Stimulated activated CD8-positive, alpha-beta memory T cell treated with anti-CD3 and anti-CD28 coated beads, Interleukin-15, amount 100 ng/mL, for 1 hour (primary cell): ENCODE measurements around the gene KRT72.

Experiments
- DNase-seq: peaks from one replicate; pipeline ENCODE4 v3.0.0-alpha.2; 2020; ENCODE audit warnings: low read depth

KRT72 gene

DNA sequence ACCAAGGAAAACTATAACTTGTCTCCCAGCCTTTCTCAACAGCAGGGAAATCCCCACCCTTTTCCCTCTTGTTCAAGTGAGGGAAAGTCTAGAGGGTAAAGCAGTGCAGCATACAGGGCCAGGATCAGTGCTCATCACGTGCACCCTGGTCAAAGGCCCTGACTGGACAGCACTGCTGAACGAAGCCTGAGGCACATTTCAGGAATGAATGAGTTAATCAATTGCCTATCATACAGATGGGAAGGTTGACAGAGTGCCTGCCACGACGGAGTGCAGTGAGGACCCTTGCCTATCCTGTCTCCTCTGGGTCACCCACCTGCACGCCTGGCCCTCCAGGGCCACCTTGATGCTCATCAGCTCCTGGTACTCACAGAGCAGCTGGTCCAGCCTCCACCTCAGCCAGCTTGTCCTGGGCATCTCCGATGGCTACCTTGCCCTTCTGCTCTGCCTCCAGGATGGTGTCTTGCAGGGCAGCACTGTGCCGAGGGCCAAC lies 28.8 kb upstream of the KRT72 start:
- no peak for DNase-seq

DNA sequence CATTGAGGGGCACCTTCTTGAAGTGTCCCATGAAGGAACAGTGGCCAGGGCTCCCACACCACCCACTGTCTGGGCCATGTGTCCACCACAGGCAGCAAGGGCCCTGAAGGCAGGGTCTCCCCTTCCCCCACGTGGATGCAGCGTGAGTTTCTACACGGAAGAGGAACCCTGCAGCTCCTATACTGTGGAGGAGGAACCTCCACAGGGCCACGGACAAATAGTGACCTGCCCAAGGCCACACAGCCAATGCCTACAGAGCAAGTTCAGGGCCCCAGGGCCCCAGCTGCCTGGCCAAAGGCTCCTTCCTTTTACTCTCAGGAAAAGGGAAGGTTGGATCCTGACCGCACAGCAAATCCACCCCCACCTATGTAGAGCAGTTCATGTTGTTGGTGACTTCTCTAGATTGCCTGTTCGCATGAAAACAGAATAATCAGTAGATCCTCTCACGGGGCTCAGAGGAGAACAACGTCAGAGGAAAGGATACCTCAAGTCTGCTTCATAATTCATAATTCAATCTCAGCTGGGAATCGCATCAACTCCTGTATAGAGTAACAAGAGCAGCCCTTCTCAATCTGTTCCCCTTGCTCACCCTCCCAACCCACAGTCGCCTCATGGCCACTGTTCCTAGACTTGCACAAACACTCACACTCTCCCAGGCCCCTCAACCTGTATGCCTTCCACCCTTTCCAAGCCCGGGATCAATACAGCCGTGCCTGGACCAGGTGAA lies 28.2 kb upstream of the KRT72 start:
- DNase-seq: no peak

DNA sequence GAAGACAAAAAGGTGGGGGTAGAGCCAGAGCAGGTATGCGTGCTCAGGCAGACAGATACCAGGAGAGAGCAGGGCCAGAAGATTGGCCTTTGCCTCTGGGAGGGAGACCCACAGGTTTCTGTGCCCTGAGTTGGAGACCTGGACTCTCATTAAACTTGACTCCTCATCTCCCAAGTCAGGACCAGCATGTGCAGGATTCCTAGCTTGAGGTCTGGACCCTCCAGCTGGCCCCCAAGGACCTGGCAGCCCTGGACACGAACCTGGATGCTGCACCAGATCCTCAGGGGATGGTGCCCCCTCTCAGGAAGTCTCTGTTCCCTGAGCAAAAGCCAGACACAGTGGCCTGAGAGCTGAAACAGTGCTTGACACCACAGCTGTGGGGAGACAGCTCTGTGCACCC lies 27.6 kb upstream of the KRT72 start:
- DNase-seq: no peak

DNA sequence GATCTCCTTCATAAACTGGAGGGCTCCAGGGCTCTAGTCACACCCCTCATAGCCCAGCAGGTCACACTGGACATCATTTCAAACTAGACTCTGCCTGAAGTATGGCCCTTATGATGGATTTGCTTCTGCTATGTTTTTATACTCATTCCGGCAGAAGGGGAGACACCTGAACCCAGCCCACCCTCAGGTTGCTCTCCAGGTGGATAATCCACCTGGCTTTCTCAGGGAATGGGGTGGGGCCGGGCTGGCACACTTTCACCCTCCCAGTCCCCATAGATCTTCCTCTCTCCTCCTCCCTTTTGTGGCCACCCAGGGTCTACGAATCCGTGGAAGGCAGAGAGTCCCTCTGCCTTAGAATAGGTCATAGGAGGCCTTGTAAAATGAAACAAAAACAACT lies 26.8 kb upstream of the KRT72 start:
- no peak for DNase-seq

DNA sequence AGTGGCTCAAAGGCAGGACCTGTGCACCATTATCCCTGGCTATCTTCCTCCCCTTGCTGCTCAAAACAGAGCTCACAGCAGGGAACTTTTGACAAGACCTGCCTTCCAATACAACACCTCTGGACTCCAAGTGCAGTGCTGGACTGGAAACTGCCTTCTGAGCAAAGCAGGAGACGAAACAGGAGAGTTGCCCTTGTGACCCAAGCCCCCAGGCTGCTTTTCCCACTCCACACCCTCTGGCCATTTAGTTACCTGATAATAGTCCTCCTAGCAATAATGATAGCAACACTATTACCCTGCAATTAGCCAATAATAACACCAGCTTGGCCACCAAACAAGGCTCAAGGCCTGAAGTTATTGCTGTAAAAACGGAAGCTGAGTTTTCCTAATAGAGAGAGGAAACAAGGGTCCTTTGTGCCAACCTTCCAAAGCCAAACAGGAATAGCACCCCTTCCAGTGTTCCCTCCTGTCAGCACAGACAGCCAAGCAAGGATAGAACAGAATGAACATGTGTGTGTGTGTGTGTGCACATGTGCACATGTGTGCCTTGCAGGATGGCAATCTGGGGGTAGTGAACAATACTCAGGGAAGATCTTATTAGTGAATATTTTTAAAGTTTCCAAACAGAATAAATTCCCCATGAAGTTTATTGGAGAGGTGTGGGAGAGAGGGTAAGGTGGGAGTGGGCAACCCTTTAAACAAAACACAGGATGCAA lies 26.3 kb upstream of the KRT72 start:
- no peak for DNase-seq

DNA sequence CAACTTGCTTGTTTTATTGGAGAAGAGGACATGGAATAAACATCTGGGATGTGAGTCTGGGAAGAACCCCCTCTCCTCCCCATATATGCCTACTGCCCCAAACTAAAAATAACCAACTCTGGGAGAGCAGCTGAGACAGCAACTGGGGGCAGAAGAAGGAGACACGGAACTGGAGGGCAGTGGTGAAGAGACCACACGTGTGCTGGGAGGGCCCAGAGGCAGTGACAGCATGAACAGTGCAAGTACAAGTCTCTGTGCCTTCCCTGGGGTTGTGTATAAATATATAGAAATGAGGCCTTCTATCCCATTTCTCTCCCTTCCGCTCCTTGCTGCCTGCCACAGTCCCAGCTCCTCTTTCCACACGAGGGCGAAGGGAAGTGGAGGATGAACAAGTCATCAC lies 21.1 kb upstream of the KRT72 start:
- no peak for DNase-seq

DNA sequence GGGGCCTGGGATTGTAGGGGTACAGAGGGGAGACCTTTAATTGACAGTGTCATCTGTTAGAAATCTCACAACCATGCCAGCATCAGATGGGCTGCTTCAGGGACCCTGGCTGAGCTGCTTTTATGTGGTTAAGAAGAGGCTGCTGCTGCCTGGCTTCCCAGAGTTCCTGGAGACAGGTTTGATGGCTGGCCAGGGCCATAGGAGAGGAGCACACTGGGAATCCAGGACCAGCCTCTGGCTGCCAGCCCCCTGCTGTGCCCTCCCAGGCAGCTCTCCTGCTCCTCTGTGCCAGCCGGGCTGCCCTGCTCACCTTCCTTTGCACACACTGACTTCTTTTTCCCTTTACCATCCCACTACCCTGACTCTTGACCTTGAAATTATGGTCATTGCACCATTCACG lies 17.6 kb upstream of the KRT72 start:
- DNase-seq: no peak

DNA sequence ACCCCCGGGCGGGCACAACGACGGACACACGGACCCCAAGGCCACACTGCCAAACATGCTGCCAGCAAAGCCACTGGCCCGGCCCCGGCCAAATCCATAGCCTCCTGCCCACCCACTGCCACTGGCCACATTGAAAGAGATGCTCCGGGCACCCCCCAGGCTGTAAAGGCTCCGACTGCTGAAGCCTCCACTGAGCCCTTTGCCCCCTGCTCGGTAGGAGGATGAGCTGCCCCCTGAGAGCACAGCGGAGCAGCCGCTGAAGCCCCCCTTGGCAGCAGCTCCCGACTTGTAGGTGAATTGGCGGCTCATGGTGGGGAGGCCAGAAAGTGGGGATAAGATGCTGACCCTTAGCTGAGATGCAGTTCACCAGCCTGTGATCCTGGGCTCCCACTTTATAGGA lies 17.0 kb upstream of the KRT72 start, which contains the start of gene KRT73:
Gene KRT73, minus strand, starts transcription at position 344 of the 400 bp plus-strand sequence. Its CDS starts 35 bp downstream, at position 309.
- no peak for DNase-seq

DNA sequence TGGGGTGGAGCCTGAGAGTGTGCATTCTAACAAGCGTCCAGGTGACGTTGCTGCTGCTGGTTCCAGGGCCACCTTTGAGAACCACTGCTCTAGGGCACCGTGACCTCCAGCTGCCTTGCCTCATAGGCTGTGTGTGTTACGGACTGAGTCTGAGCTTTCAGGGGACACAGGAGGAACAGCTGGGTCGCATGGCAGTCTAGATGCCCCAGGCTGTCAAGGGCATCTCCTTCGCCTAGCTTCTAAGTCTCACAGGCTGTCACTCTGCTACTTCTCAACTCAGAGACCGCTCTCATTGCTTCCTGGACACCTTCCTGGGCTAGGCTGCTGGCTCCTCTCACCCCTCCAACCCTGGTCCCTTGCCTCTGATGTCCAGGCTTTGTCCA lies 16.1 kb upstream of the KRT72 start:
- DNase-seq: no peak

DNA sequence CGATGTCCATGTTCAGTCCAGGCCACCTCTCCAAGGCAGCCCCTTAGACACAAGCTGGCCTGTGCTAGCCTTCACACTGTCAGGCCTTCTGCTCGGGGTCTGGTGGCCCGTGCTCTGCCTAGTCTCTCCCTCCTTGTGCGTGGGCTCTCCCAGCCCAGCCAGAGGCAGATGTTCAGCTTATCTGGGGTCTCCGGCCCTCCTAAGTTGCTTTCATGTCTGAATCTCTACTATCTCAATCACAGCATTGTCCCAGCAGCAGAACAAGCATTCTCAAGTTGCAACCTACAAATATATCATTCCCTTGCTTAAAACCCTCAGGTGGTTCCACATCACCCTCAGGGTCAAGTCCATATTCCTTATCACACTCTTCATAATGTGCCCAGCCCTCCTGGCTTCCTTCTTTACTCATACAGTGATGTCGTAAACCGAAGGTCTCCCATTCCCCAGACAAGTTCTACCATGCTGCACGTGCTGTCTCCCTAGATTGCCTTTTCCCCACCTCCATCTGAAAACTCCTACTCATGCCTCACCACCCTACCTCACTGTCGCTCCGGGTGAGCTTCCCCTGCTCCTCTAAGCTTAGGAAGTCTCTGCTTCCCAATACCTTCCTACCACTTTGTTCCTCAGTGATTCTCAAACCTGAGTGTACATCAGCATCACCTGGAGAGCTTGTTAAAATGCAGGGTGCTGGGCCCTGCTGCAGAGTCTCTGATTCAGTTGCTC lies 15.6 kb upstream of the KRT72 start:
- DNase-seq: no peak

DNA sequence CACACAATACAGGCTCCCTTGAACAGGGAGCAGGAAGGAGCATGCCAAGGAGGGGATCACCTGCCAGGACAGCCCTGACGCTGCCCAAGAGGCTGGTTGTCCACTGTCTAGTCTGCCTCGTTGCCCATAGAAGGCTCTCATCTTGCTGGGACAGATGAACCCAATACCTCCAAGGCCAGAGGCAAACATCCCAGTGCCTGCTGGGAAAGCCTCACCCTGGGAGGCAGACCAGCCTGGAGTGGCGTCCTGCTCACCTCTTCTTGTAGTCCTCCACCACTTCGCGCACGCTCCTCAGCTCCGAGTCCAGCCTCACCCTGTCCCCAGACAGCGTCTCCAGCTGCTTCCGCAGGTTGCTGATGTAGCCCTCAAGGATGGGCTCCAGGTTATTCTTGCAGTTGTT lies 14.6 kb upstream of the KRT72 start:
- no peak for DNase-seq

DNA sequence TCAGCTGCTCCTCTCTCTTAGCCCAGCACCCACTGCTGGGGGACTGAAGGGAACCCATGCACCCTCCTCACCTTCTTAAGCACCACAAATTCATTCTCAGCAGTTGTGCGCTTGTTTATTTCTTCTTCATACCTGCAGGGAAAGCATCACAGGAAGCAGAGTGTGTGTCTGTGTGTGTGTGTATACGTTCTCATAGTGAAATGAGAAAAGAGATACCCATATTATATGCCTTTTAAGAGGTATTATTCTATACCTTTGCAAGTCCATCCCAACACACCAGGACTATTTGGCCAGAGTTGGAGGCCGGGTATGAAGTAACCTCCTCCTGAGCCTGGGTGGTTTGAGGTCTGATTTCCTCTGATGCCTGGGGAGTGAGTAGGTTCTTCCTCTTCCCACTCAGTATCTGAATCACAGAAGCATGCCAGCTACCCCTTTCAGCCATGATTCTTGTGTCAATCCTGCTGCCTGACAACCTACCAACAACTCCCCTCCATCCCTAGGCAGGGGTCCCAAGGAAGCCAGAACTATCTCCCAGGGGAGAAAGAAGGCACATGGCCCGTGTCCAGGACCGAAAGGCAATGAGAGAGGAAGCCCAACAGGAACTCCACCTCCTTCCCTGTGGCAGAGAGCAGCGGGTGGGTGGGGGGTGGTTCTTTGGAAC lies 14.1 kb upstream of the KRT72 start:
- DNase-seq: no peak

DNA sequence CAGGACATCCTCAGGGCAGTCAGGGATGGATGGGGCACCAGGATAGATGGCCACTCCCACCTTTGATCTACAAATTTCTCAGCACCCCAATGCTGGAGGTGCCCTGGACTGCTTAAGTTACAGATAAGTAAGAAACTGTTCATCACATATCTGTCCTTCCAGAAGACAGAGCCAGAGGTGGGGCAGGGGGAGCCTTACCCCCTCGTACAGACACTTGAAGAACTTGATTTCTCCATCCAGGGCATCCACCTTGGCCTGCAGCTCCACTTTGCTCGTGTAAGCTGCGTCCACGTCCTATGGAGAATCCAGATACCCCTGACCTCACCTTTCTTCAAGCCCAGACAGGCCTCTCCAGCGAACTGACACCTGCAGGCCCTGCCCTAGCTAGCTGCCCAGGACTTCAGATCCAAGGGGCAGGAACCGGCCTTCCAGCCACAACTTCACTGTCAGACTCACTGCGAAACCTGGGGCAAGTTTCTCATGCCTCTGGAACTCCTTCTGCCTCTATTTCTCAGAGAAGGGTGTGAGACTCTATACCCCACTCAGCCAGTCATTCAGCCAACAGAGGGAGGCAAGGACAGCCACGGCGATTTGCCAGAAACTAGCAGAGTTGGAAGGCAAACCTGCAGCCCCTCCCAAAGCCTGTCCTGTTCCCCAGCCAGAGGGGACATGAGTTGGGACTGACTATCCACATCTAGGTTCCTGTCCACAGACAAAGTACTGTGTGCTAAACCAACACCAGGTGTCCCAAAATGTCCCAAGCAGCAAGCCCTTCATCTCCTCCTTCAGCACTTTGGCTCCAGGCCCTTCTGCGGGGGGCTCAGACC lies 13.3 kb upstream of the KRT72 start:
- DNase-seq: no peak

DNA sequence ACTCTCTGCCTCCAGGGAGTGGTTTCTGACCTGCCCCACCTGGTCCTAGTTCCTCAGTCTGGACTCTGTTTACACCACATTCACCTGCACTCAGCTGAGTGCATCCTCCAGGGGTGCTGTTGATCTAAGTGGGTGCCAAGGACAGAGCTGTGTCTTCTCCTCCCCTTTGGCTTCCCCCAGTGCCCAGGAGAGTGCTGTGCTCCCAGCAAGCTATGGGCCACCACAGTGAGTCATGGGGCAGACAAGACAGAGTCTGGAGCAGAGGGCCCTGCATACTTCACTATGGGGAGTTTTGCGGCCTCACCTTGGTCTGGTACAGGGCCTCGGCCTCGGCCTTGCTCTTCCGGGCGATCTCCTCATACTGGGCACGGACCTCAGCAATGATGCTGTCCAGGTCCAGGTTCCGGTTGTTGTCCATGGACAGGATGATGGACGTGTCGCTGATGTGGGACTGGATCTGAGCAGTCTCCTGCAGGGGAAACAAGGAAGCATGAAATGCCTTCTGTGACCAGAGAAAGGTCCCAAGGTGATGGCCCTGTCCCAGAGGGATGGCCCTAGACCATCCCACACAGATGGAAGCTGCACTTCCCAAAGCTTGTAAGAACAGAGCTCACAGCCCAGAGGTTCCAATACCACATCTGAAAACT lies 12.2 kb upstream of the KRT72 start:
- DNase-seq: no peak

DNA sequence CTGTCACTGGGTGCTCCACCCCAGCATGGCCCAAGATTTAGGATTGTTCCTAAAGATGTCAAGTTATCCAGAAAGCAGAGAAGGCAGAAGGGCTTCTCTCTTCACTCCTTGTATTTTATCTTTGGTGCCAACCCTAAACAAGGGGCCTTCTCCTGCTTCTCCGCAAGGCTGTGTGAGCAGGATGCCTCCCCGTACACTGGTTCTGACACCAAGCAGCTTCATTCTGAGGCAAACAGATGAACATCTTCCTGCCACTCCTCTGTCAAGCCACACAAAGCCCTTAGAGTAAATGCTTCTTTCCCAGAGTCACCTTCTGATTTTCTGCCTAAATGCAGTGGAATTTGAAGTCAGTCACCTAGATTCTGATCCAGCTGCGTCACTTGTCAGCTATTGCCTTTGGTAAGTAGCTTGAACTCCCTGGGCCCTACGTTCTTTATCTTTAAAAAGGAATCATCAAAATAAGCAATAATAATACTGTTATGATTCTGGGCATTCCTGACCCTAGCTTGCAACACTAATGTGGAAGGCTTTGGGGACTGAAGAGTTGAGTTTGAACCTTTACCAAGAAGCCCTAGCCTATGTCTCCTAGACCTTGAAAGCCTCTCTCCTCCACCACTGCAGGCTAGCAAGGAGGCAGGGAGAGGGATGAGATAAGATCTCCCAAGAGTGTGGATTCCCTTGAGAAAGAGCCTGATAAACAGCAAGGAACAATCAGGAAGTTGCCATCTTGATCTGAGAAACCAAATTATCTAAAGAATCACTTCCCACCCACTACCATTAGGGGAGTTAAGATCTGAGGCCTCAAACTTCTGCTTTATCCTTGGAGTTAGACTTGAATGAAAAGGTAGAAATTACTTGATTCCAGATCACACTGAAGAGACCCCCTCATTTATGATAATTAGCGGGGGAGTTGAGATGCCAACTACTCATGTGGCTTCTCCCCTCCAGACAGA lies 11.4 kb upstream of the KRT72 start:
- DNase-seq: no peak

DNA sequence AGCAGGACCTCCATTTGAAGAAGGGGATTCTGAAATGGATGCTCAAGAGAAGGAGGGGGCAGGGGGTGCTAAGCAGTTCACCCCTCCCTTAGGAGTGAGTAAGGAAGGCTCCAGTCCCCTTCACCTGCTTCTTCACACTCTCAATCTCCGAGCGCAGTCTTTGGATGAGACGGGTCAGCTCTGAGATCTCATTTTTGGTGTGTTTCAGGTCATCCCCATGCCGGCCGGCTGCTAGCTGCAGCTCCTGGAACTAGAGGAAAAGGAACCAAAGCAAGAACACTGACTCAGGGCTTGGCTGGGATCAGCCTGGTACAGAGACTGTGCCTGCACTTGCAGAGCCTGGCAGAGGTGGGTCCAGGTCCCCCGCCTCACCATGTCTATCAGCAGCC lies 9.8 kb upstream of the KRT72 start:
- no peak for DNase-seq

DNA sequence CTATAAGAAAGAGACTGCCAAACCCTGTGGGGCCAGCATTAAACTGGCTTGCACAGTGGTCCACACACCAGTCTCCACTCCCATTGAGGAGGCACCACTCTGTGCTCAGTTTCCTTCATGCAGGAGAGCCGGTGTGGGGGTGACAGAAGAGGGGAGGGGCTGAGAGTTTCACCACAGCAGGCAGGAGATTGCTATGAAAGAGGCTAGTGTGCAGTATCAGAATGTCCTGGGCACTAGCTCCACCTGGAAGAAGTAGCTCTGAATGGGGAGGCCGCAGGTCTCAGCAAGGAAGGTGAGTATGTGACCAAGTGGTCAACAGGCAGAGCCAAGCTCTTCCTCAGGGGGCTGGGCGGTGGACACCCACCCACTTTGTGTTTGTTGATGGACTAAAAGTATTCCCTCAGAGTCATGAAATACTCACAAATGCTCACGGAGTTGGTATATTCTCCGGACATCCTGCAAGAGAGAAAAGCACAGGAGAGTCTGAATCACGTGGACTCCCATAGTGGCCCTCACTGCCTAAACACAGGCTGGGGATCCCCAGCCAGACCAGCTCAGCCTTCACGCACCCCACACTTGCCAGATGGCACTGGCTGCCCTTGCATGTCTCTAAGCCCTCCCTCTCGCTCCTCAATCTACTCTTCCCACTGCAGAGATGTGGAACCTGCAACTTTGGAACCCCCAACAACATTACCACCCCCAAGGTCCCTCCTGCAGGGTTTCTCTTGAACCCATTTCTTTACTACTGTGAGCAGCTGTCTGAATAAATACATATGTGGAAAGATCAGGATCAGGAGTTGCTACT lies 7.8 kb upstream of the KRT72 start:
- no peak for DNase-seq

DNA sequence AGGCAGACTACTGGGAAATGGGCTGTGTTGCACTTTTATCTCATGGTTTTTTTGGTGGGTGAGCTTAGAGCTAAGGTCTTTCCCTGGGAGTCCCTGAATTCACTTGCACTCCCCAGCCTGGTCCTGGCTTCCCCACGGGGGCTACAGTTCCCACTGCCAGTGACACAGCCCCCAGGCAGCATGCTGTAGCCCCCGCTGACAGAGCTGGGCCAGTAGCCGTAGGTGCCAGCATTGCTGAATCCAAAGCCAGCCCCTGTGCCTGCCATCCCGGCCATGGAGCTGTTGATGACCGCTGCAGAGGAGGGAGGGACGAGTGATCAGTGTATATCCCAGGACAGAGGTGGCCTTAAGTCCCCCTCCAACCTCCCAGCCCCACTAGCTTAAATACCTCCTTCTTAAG lies 6.9 kb upstream of the KRT72 start:
- DNase-seq: no peak

DNA sequence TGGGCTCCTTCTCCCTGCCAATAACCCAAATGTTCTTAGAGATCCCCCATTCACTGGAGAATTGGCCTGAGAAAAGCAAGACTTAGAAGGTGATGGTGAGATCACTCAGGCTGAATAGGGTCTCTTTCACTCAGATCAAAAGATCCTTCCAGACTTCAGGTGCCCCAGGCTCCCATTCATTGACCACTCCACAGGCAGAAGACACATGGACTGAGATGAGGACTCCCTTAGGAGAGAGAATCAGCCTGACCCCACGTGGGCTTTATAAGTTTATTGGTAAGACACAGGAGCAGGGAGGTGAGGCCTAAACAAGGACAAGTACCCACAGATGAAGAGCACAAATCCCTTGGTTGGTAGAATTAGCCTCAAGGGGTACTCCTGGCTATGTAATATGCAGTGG lies 6.1 kb upstream of the KRT72 start:
- no peak for DNase-seq
